Retinal pigment epithelial cell (primary cell): ENCODE data around the gene NEK9.
"Not testable (repeated sequence)": the region's sequence is repeated elsewhere in the genome, so short reads cannot be mapped to it uniquely, and the experiment has no call there.

Experiments
- DNase-seq: peaks from one replicate; pipeline ENCODE4 v3.0.0-alpha.2; 2010; ENCODE audit warnings: low read depth
- H3K4me3 ChIP-seq: 2 replicates; pipeline ENCODE4 v1.5.1; 2011; ENCODE audit warnings: mild to moderate bottlenecking, low read length, control low read depth, moderate library complexity
- TF ChIP-seq, protein P1 (sequence below): conservative IDR thresholded peaks from 2 replicates; pipeline ENCODE4 v1.5.1; 2011; ENCODE audit warnings: low read depth, low read length, control low read depth, inconsistent platforms

NEK9 gene

DNA sequence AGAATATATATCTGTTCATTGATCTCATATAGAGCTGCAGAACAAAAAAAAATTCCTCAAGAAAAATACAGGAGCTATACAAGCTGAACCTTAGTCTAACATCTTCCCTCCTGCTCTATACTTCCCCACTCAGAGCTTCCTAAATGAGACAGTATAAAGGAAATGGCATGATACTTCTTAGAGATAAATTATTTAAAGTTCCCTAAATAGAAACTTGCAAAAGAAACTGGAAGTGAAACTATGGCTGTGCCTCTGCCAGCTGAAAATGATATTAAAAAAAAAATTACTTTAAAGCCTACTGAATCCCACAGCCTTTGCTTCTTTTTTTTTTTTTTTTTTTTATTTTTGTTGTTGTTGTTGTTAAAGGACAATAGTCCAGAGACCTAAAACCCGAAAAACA is 11.6 kb upstream of the NEK9 start:
- TF ChIP-seq, protein P1, sequence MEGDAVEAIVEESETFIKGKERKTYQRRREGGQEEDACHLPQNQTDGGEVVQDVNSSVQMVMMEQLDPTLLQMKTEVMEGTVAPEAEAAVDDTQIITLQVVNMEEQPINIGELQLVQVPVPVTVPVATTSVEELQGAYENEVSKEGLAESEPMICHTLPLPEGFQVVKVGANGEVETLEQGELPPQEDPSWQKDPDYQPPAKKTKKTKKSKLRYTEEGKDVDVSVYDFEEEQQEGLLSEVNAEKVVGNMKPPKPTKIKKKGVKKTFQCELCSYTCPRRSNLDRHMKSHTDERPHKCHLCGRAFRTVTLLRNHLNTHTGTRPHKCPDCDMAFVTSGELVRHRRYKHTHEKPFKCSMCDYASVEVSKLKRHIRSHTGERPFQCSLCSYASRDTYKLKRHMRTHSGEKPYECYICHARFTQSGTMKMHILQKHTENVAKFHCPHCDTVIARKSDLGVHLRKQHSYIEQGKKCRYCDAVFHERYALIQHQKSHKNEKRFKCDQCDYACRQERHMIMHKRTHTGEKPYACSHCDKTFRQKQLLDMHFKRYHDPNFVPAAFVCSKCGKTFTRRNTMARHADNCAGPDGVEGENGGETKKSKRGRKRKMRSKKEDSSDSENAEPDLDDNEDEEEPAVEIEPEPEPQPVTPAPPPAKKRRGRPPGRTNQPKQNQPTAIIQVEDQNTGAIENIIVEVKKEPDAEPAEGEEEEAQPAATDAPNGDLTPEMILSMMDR, result no peak
- no peak overlapping the region for H3K4me3 ChIP-seq
- DNase-seq, result no peak

DNA sequence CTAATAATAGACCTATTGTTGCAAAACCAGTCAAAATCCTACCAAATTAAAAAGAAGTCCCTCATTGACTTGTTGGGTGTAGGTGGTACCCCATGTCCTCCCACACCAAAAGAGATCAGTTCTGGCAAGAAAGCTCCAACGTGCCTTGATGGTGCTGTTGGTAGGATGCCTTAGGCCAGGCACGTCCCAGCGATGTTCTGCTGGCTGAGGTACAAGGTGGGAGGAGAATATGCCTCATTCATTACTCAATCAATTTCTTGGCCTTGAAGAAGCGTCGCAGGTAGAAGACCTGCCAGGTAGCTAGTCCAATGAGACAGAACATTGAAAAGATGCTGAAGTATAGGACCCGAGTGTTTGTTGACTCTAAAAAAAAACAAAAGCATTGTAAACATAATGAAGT is 7.8 kb upstream of the NEK9 start:
- TF ChIP-seq, protein P1, result no peak
- no peak for DNase-seq
- no peak overlapping the region for H3K4me3 ChIP-seq

DNA sequence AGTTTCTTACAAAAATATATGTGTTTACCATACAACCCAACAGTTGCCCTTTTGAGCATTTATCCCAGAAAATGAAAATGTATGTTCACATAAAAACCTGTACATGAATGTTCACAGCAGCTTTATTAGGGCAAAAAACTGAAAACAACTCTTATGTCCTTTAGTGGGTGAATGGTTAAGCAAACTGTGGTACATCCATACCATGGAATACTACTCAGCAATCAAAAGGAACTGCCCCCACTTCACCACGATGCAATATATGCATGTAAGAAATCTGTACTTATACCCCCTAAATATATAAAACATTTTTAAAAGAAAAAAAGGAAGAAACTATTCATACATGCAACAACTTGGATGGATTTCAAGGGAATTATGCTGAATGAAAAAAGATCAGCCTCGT is 6.7 kb upstream of the NEK9 start:
- no peak overlapping the region for H3K4me3 ChIP-seq
- TF ChIP-seq, protein P1, result no peak
- no peak for DNase-seq

DNA sequence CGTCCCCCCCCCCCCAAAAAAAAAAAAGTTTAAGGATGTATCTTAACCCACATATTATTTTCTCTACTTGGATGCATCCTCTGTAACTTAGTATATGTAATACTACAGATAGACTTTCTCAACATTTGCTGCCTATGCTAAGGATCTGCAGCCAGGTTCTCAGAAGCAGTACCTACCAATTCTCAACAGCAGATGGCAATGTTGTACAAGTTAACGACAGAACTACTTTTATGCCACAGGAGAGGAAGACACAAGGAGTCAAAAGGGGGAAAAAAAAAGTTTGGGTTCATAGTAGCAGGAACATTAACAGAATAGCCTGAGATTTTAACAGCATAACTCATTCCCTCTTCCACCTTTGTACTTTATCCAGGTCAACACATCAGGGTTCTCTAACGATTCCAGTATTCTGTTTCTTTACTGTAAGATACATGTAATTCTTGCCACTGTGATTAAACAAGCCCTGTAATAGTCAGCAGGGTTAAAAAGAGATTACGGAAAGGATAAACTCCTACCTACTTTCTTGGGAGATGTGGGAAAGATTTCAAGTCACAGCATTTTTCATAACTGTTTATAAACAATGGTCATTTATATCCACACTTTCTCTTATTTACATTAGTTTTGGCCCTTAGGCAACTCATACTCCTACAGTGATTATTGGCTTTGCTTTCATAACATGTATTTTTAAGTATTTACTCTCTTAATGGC is 5.7 kb upstream of the NEK9 start:
- TF ChIP-seq, protein P1, result peak; percentile 72
- H3K4me3 ChIP-seq, result no peak overlapping the region
- DNase-seq, result peak; percentile 26

DNA sequence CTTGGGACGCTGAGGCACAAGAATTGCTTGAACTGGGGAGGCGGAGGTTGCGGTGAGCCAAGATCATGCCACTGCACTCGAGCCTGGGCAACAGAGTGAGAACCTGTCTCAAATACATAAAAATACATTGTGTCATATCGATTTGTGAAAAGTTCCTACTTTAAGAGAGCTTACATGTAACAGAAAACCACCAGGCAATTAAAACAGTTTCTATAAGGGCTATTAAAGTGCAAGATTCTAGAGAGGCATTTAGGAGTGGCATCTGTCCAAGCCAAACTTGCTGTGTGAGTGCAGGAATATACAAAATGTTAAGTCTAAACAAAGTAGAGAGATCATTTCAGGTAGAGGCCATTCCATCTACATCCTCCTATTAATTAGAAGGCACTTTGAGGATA is 1.7 kb upstream of the NEK9 start:
- TF ChIP-seq, protein P1, result no peak
- H3K4me3 ChIP-seq, result no peak overlapping the region
- no peak for DNase-seq

DNA sequence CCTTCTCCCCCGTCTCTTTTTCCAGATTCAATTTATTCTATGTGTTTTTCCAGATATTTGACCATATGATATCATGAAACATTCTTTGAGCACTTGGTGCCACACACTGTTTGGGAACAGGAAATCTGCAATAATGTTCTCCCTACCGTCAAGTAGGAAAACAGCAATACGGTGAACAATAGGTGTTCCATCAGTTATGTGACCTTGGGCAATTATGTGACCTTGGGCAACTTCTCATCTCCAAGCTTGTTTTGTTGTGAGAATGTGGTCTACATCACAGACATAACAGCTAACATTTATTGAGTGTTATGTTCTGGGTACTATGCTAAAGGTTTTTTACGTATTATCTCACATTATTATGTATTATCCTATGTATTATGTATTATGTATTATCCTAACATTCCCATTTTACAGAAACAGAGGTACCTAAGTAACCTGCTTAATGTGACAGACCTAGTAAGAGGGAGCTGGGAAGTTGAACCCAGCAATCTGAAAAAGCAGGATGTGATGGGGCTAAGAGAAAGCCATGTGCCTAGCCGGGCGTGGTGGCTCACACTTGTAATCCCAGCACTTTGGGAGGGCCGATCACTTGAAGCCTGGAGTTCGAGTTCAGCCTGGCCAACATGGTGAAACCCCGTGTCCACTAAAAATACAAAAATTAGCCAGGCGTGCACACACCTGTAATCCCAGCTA is 1.2 kb upstream of the NEK9 start:
- DNase-seq, result no peak
- peak overlapping the region; percentile 64 for H3K4me3 ChIP-seq
- TF ChIP-seq, protein P1, result no peak

DNA sequence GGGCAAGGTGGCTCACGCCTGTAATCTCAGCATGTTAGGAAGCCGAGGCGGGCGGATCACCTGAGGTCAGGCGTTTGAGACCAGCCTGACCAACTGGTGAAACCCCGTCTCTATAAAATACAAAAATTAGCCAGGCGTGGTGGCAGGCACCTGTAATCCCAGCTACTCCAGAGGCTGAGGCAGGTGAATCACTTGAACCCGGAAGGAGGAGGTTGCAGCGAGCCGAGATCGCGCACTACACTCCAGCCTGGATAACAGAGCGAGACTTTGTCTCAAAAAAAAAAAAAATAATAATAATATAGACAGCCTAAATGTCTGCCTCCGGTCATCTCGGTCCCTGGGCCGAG is 599 bp upstream of the NEK9 start:
- not testable (repeated sequence) for DNase-seq
- peak overlapping the region; percentile 64 for H3K4me3 ChIP-seq
